ENCODE results near the gene LARGE1.

- TF ChIP-seq POLR2AphosphoS5 (IDR thresholded peaks at IDR 0.05; ENCODE audit: low read depth, low read length) (no peak), REST (IDR thresholded peaks at IDR 0.05; ENCODE audit: insufficient read depth in 1 of 2, low read depth in 2 of 2, low read length in 2 of 2) (no peak), SIN3A (IDR thresholded peaks at IDR 0.05; ENCODE audit: borderline replicate concordance, insufficient read depth, low read length) (no peak), TAF1 (IDR thresholded peaks at IDR 0.05; ENCODE audit: borderline replicate concordance, insufficient read depth, low read length) (no peak), FOXP2 (optimal IDR thresholded peaks at IDR 0.05; ENCODE audit: borderline replicate concordance, extremely low read depth, extremely low read length, insufficient read depth) (no peak)
Observed at GRCh38 chr22:33786149-33786548, 134.1 kb downstream of the LARGE1 start.
